ENCODE data around the gene CLP1. TPM values are rescaled to one million over a fixed set of nuclear protein-coding genes. Genes with fewer than 3 reads are reported as not detected.

Gene CLP1
- total RNA-seq, 1 experiment from 2014 or later: 22.1 TPM

- peak in 1 of 2 experiments; percentile 31 for DNase-seq
- H3K36me3 Mint-ChIP-seq (ENCODE audit: insufficient read depth, unreplicated experiment): no peaks in the 10 kb centered on the region
- no peaks in the 10 kb centered on the region for H3K4me1 Mint-ChIP-seq (ENCODE audit: low read depth, unreplicated experiment)
- H3K27me3 Mint-ChIP-seq (ENCODE audit: insufficient read depth, unreplicated experiment): peaks cover 5% of the 10 kb centered on the region
- H3K4me3 ChIP-seq (ENCODE audit: low read depth, low read length): no peak overlapping the region
- no peaks in the 10 kb centered on the region for H3K27me3 ChIP-seq (replicated peaks; ENCODE audit: control insufficient read depth, insufficient read depth, low read length)
- POLR2A ChIA-PET: no interaction called here
- H3K4me3 Mint-ChIP-seq (ENCODE audit: unreplicated experiment): no peak overlapping the region
- CTCF ChIA-PET: interaction anchor here (0.6 to 1.3 kb wide), 3 partner anchors 9 to 287 kb away, joined by 3 to 15 read pairs (median 7); no protein-coding TSS in a partner anchor
- no peaks in the 10 kb centered on the region for H3K4me1 ChIP-seq
- H3K36me3 ChIP-seq (ENCODE audit: control insufficient read depth, insufficient read depth, low read length): no peaks in the 10 kb centered on the region
- TF ChIP-seq, protein P1, sequence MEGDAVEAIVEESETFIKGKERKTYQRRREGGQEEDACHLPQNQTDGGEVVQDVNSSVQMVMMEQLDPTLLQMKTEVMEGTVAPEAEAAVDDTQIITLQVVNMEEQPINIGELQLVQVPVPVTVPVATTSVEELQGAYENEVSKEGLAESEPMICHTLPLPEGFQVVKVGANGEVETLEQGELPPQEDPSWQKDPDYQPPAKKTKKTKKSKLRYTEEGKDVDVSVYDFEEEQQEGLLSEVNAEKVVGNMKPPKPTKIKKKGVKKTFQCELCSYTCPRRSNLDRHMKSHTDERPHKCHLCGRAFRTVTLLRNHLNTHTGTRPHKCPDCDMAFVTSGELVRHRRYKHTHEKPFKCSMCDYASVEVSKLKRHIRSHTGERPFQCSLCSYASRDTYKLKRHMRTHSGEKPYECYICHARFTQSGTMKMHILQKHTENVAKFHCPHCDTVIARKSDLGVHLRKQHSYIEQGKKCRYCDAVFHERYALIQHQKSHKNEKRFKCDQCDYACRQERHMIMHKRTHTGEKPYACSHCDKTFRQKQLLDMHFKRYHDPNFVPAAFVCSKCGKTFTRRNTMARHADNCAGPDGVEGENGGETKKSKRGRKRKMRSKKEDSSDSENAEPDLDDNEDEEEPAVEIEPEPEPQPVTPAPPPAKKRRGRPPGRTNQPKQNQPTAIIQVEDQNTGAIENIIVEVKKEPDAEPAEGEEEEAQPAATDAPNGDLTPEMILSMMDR (IDR thresholded peaks at IDR 0.05; ENCODE audit: insufficient read depth in 1 of 2, low read depth in 1 of 2, low read length in 1 of 2, severe bottlenecking in 1 of 2, unreplicated experiment in 1 of 2): no peak
- no TSS peak for BruUV-seq (replicated peaks)
- intact Hi-C loops (cut with micrococcal nuclease; ENCODE audit: unreplicated experiment): no loop called here
- no peaks in the 10 kb centered on the region for H3K9me3 Mint-ChIP-seq (ENCODE audit: unreplicated experiment)
- H3K27ac Mint-ChIP-seq (ENCODE audit: unreplicated experiment): no peak overlapping the region
- H3K9me3 ChIP-seq: no peaks in the 10 kb centered on the region
These were observed 25.4 kb upstream of the CLP1 start for GRCh38 chr11:57632116-57632515.

DNA sequence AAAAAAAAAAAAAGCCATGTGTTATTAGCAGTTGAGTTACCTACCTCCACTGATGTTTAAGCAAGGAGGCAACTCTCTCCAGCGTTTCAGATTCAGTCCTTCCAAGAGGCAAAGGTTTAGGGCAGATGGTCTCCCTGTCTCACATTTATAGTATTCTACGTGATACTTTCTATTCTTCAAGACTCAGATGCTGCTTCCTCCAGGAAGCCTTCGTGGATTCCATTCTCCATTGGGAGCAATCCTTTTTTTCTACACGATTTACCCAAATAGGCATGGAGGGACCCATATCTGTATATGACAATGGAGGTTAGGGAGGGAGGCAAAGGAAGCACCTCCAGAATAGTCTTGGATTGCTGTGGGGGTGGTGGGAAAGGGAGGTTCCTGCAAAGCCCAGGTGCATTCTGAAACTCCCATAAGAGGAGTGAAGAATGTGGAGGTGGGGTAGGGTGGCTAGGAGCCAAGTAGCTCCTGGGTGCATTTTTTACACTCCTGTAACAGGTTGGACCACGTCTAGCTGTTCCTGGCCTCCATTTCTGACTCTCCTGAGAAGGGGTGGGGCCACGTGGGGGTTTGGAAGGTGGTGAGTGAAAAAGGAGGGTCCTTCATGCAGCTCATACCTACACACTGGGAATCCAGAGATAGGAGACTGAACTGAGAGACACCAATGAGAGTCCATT, 24.0 kb upstream of the CLP1 start:
- ChIA-PET POLR2A (no interaction called here), CTCF (interaction anchor here (0.6 kb wide), 2 partner anchors 9 to 196 kb away, joined by 3 to 4 read pairs; no protein-coding TSS in a partner anchor)
- H3K27me3 Mint-ChIP-seq (ENCODE audit: insufficient read depth, unreplicated experiment): peaks cover 5% of the 10 kb centered on the region
- no peaks in the 10 kb centered on the region for H3K9me3 Mint-ChIP-seq (ENCODE audit: unreplicated experiment)
- Histone ChIP-seq H3K27me3 (replicated peaks; ENCODE audit: control insufficient read depth, insufficient read depth, low read length) (no peaks in the 10 kb centered on the region), H3K4me3 (ENCODE audit: low read depth, low read length) (no peak overlapping the region), H3K36me3 (ENCODE audit: control insufficient read depth, insufficient read depth, low read length) (no peaks in the 10 kb centered on the region), H3K4me1 (no peaks in the 10 kb centered on the region), H3K9me3 (no peaks in the 10 kb centered on the region)
- no peak overlapping the region for H3K4me3 Mint-ChIP-seq (ENCODE audit: unreplicated experiment)
- H3K4me1 Mint-ChIP-seq (ENCODE audit: low read depth, unreplicated experiment): no peaks in the 10 kb centered on the region
- H3K27ac Mint-ChIP-seq (ENCODE audit: unreplicated experiment): no peak overlapping the region
- intact Hi-C loops (cut with micrococcal nuclease; ENCODE audit: unreplicated experiment): no loop called here
- no peak for DNase-seq
- no TSS peak for BruUV-seq (replicated peaks)
- TF ChIP-seq, protein P1 (IDR thresholded peaks at IDR 0.05; ENCODE audit: insufficient read depth in 1 of 2, low read depth in 1 of 2, low read length in 1 of 2, severe bottlenecking in 1 of 2, unreplicated experiment in 1 of 2): no peak
- H3K36me3 Mint-ChIP-seq (ENCODE audit: insufficient read depth, unreplicated experiment): no peaks in the 10 kb centered on the region

GRCh38 chr11:57634311-57634710, 23.3 kb upstream of the CLP1 start:
- ChIA-PET CTCF (interaction anchor here (1.1 kb wide), 1 partner anchor 10 kb away, joined by 3 read pairs; no protein-coding TSS in a partner anchor), POLR2A (no interaction called here)
- Histone ChIP-seq H3K27me3 (replicated peaks; ENCODE audit: control insufficient read depth, insufficient read depth, low read length) (no peaks in the 10 kb centered on the region), H3K4me1 (peaks cover 5% of the 10 kb centered on the region), H3K4me3 (ENCODE audit: low read depth, low read length) (no peak overlapping the region), H3K9me3 (no peaks in the 10 kb centered on the region), H3K36me3 (ENCODE audit: control insufficient read depth, insufficient read depth, low read length) (no peaks in the 10 kb centered on the region)
- Mint-ChIP-seq H3K4me1 (ENCODE audit: low read depth, unreplicated experiment) (no peaks in the 10 kb centered on the region), H3K9me3 (ENCODE audit: unreplicated experiment) (no peaks in the 10 kb centered on the region), H3K36me3 (ENCODE audit: insufficient read depth, unreplicated experiment) (no peaks in the 10 kb centered on the region), H3K27me3 (ENCODE audit: insufficient read depth, unreplicated experiment) (peaks cover 5% of the 10 kb centered on the region), H3K27ac (ENCODE audit: unreplicated experiment) (no peak overlapping the region), H3K4me3 (ENCODE audit: unreplicated experiment) (no peak overlapping the region)
- TF ChIP-seq, protein P1 (IDR thresholded peaks at IDR 0.05; ENCODE audit: insufficient read depth in 1 of 2, low read depth in 1 of 2, low read length in 1 of 2, severe bottlenecking in 1 of 2, unreplicated experiment in 1 of 2): no peak
- DNase-seq: no peak
- intact Hi-C loops (cut with micrococcal nuclease; ENCODE audit: unreplicated experiment): no loop called here
- no TSS peak for BruUV-seq (replicated peaks)

All from Caco-2 (cell line).